CD4-positive, alpha-beta T cell (primary cell): ENCODE results near the gene BTN1A1. TPM values are rescaled to one million over a fixed set of nuclear protein-coding genes. Genes with fewer than 3 reads are reported as not detected.

Experiments
- ATAC-seq: fragments of 200-7000 bp; cut with Tn5 transposase; one replicate; pipeline ENCODE4 v1.10.0; 2022; ENCODE audit warnings: mild to moderate bottlenecking; ENCODE audit not compliant: poor library complexity
- CTCF ChIA-PET: fragments of 350-600 bp; sonication (Branson Sonifier 250); formaldehyde crosslinking; loops from one replicate; lab custom pipeline; 2021; ENCODE audit warnings: antibody characterized with exemption, inconsistent platforms; lab: Charles Lee
- POLR2A ChIA-PET: fragments of 350-600 bp; sonication (Branson Sonifier 250); formaldehyde crosslinking; loops from one replicate; lab custom pipeline; 2021; ENCODE audit warnings: antibody characterized with exemption, inconsistent platforms; lab: Charles Lee
- DNase-seq, 14 experiments: peaks; one replicate each; pipeline ENCODE4 v3.0.0-alpha.2; 2013 to 2020; ENCODE audit warnings: mixed read lengths in 2 of 14
- H3K27ac ChIP-seq, 2 donors: one replicate each; pipeline versions ENCODE4 v1.5.1 to v1.7.0; 2013; ENCODE audit warnings: low read length in 2 of 2, low read depth in 1 of 2, mild to moderate bottlenecking in 1 of 2
- H3K27me3 ChIP-seq, 2 experiments: 1 replicate in 1 of 2; 2 replicates in 1 of 2; pipeline versions ENCODE4 v1.6.1 to v1.7.0; 2013; ENCODE audit warnings: low read length in 2 of 2, control low read depth in 1 of 2, mild to moderate bottlenecking in 1 of 2, moderate library complexity in 1 of 2; ENCODE audit not compliant: insufficient read depth in 2 of 2, control insufficient read depth in 1 of 2
- H3K36me3 ChIP-seq: one replicate; pipeline ENCODE4 v1.6.1; 2013; ENCODE audit warnings: low read length, control low read depth; ENCODE audit not compliant: insufficient read depth
- H3K4me1 ChIP-seq: one replicate; pipeline ENCODE4 v1.6.1; 2013; ENCODE audit warnings: low read length, control low read depth; ENCODE audit not compliant: insufficient read depth
- H3K4me3 ChIP-seq: one replicate; pipeline ENCODE4 v1.5.1; 2013; ENCODE audit warnings: mild to moderate bottlenecking, low read length, moderate library complexity
- H3K9me3 ChIP-seq, 2 experiments: 1 replicate in 1 of 2; 2 replicates in 1 of 2; pipeline versions ENCODE4 v1.6.1 to v1.7.0; 2013; ENCODE audit warnings: low read length in 2 of 2, mild to moderate bottlenecking in 2 of 2, control low read depth in 1 of 2, moderate library complexity in 1 of 2; ENCODE audit not compliant: control insufficient read depth in 1 of 2, insufficient read depth in 1 of 2
- H3K27ac Mint-ChIP-seq: one replicate; pipeline ENCODE4 v1.8.0; 2020; ENCODE audit warnings: mixed read lengths
- H3K27me3 Mint-ChIP-seq: one replicate; pipeline ENCODE4 v1.8.0; 2021; ENCODE audit warnings: mixed read lengths
- H3K36me3 Mint-ChIP-seq: one replicate; pipeline ENCODE4 v1.8.0; 2021; ENCODE audit warnings: low read depth, mixed read lengths
- H3K4me1 Mint-ChIP-seq: one replicate; pipeline ENCODE4 v1.8.0; 2021; ENCODE audit warnings: low read depth, mixed read lengths
- H3K4me3 Mint-ChIP-seq: one replicate; pipeline ENCODE4 v1.8.0; 2020; ENCODE audit warnings: mild to moderate bottlenecking, mixed read lengths
- H3K9me3 Mint-ChIP-seq: one replicate; pipeline ENCODE4 v1.8.0; 2020; ENCODE audit warnings: mixed read lengths
- CTCF ChIP-seq: fragments of 200-600 bp; IDR thresholded peaks from one replicate; pipeline ENCODE4 v1.8.0; 2022; ENCODE audit warnings: antibody characterized with exemption, mild to moderate bottlenecking
- intact Hi-C, 2 experiments: fragments of 100-400 bp; cut with DNase I in 1 of 2; cut with micrococcal nuclease in 1 of 2; formaldehyde crosslinking; loops; one replicate each; pipeline versions ENCODE4 v1.15.1 to v1.9.0; 2023 to 2025; cut with DNase I, micrococcal nuclease
- total RNA-seq, 174 experiments: library from RNA in 2 of 174; stranded (reverse) in 2 of 174; gene quantifications; one replicate each; pipeline ENCODE4 v1.2.3 and lab custom pipeline; 2021 to 2026

BTN1A1 gene
- total RNA-seq, 2 experiments from 2014 or later, result not detected

GRCh38 chr6:26533532-26533931, 33.4 kb downstream of the BTN1A1 start:
- H3K4me3 Mint-ChIP-seq, result peak overlapping the region; percentile 98
- peaks cover 41% of the 10 kb centered on the region for H3K36me3 Mint-ChIP-seq
- no peak for TF ChIP-seq CTCF
- Histone ChIP-seq H3K36me3 (no peaks in the 10 kb centered on the region), H3K4me3 (peak overlapping the region; percentile 72), H3K27me3 (no peaks in the 10 kb centered on the region), H3K4me1 (peaks cover 30% of the 10 kb centered on the region), H3K27ac (peak overlapping the region in 1 of 2 donors; percentile 20), H3K9me3 (no peaks in the 10 kb centered on the region)
- DNase-seq, result no peak
- intact Hi-C loops, result loop anchor here in 1 of 2 experiments (2.0 to 10.0 kb wide), 2 partner anchors 59 to 941 kb away; partner anchors contain the start of gene ZNF184
- peaks cover 6% of the 10 kb centered on the region for H3K9me3 Mint-ChIP-seq
- peaks cover 51% of the 10 kb centered on the region for H3K4me1 Mint-ChIP-seq
- ATAC-seq, result no peak
- H3K27me3 Mint-ChIP-seq, result peaks cover 19% of the 10 kb centered on the region
- ChIA-PET POLR2A (interaction anchor here (0.6 to 2.8 kb wide), 37 partner anchors 9 to 600 kb away, joined by 3 to 40 read pairs (median 5); partner anchors contain the start of gene BTN1A1), CTCF (interaction anchor here (0.8 to 3.1 kb wide), 7 partner anchors 12 to 192 kb away, joined by 3 to 15 read pairs (median 4); no protein-coding TSS in a partner anchor)
- H3K27ac Mint-ChIP-seq, result peak overlapping the region; percentile 97

DNA sequence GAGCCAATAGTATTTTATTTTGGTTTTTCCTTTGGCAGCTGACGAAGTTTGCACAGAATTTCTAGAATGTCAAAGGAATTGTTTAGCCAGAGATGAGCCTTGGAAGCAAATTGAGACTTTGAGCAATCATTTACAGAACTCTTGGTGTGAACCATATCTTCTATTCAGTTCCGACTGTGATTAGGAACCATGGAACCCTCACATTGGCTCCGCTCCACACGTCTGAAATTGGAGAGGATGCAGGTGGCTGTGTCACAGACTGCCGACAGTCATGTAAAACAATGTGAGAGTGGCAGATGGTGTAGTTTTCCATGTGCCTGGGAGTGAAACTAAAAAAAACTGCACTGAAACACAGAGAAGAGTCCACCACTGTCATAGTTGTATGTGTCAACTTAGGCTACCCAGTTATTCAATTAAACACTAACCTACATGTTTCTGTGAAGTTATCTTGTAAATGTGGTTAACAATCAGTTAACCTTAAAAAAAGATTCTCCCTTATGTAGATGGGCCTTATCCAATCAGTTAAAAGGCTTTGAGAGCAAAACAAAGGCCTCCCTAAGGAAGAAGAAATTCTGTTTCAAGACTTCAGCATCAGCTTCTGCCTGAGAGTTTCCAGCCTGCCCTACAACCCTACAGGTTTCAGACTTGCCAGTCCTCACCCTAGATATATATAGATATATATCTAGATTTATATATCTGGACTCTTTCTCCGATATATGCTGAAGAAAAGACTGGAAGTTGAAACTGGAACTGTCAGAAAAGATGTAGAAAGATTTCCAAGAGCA, 34.8 kb downstream of the BTN1A1 start:
- POLR2A ChIA-PET, result interaction anchor here (0.8 to 4.4 kb wide), 6 partner anchors 14 to 346 kb away, joined by 3 to 113 read pairs (median 50); a partner anchor contains a TSS
- Histone ChIP-seq H3K4me3 (no peak overlapping the region), H3K9me3 (no peaks in the 10 kb centered on the region), H3K36me3 (peaks cover 1% of the 10 kb centered on the region), H3K27me3 (no peaks in the 10 kb centered on the region), H3K4me1 (peaks cover 43% of the 10 kb centered on the region), H3K27ac (no peak overlapping the region)
- Mint-ChIP-seq H3K27ac (no peak overlapping the region), H3K4me3 (peak overlapping the region; percentile 35), H3K27me3 (peaks cover 19% of the 10 kb centered on the region), H3K36me3 (peaks cover 48% of the 10 kb centered on the region), H3K4me1 (peaks cover 61% of the 10 kb centered on the region), H3K9me3 (peaks cover 6% of the 10 kb centered on the region)
- TF ChIP-seq CTCF, result no peak
- ATAC-seq, result no peak
- intact Hi-C loops, result loop anchor here in 1 of 2 experiments (5.0 to 10.0 kb wide), 3 partner anchors 78 to 940 kb away; partner anchors contain the start of genes BTN2A1, BTN3A3 and ZNF184
- no peak for DNase-seq
- CTCF ChIA-PET, result interaction anchor here (3.1 kb wide), 1 partner anchor 193 kb away, joined by 14 read pairs; no protein-coding TSS in a partner anchor

- peaks cover 4% of the 10 kb centered on the region for H3K36me3 ChIP-seq
- peak overlapping the region; percentile 43 to 84 for H3K27ac ChIP-seq
- H3K27ac Mint-ChIP-seq, result peak overlapping the region; percentile 98
- ChIA-PET POLR2A (interaction anchor here (0.5 to 4.4 kb wide), 42 partner anchors 9 to 1294 kb away, joined by 3 to 113 read pairs (median 8); a partner anchor contains a TSS), CTCF (interaction anchor here (1.0 to 2.2 kb wide), 4 partner anchors 10 to 195 kb away, joined by 3 to 8 read pairs (median 7); no protein-coding TSS in a partner anchor)
- H3K27me3 Mint-ChIP-seq, result peaks cover 19% of the 10 kb centered on the region
- no peak for TF ChIP-seq CTCF
- intact Hi-C loops, result loop anchor here in 1 of 2 experiments (1.0 to 10.0 kb wide), 5 partner anchors 15 to 938 kb away; partner anchors contain the start of genes BTN2A1, BTN3A3 and ZNF184
- H3K27me3 ChIP-seq, result no peaks in the 10 kb centered on the region
- no peaks in the 10 kb centered on the region for H3K9me3 ChIP-seq
- H3K4me3 ChIP-seq, result peak overlapping the region; percentile 93
- DNase-seq (peak in 5 of 14 experiments; percentile 9 to 69 (median 66)), ATAC-seq (no peak)
- H3K4me1 ChIP-seq, result peaks cover 59% of the 10 kb centered on the region
- peaks cover 67% of the 10 kb centered on the region for H3K4me1 Mint-ChIP-seq
- H3K36me3 Mint-ChIP-seq, result peaks cover 52% of the 10 kb centered on the region
- H3K9me3 Mint-ChIP-seq, result peaks cover 6% of the 10 kb centered on the region
- peak overlapping the region; percentile 94 for H3K4me3 Mint-ChIP-seq
Observed at GRCh38 chr6:26536571-26537159, 36.6 kb downstream of the BTN1A1 start.
